NK-92 (cell line): ENCODE data around the gene SHANK3.

Experiments used
- DNase-seq: peaks from one replicate; lab custom pipeline; 2025; ENCODE audit not compliant: unreplicated experiment; lab: John Stamatoyannopoulos, UW

Gene SHANK3

GRCh38 chr22:50711446-50712340 lies 39.1 kb downstream of the SHANK3 start:
- no peak for DNase-seq

- DNase-seq, result no peak
These were observed 39.9 kb downstream of the SHANK3 start for GRCh38 chr22:50712341-50713007.

- DNase-seq, result no peak
These were observed 40.4 kb downstream of the SHANK3 start for GRCh38 chr22:50713008-50713385.

- DNase-seq, result no peak
These were observed 41.0 kb downstream of the SHANK3 start for GRCh38 chr22:50713571-50714056.

GRCh38 chr22:50714150-50714549 lies 41.5 kb downstream of the SHANK3 start:
- DNase-seq, result no peak

- DNase-seq, result no peak
These were observed 42.1 kb downstream of the SHANK3 start for GRCh38 chr22:50714631-50715179.

- DNase-seq, result no peak
These were observed 42.6 kb downstream of the SHANK3 start for GRCh38 chr22:50715250-50715649.

- no peak for DNase-seq
These were observed 43.2 kb downstream of the SHANK3 start for GRCh38 chr22:50715776-50716175.

GRCh38 chr22:50716290-50717024 lies 43.8 kb downstream of the SHANK3 start:
- DNase-seq, result no peak

- no peak for DNase-seq
These were observed 45.2 kb downstream of the SHANK3 start for GRCh38 chr22:50717709-50718351.

GRCh38 chr22:50718352-50718709 lies 45.7 kb downstream of the SHANK3 start:
- DNase-seq, result no peak

GRCh38 chr22:50719814-50720300 lies 47.2 kb downstream of the SHANK3 start:
- no peak for DNase-seq

- DNase-seq, result no peak
These were observed 48.0 kb downstream of the SHANK3 start for GRCh38 chr22:50720301-50721256.

- no peak for DNase-seq
These were observed 48.7 kb downstream of the SHANK3 start for GRCh38 chr22:50721257-50721844.

GRCh38 chr22:50722048-50722701 lies 49.6 kb downstream of the SHANK3 start:
- no peak for DNase-seq
